ENCODE results near the gene EXOC3L2.

EXOC3L2 gene

GRCh38 chr19:45162608-45163143, 82.5 kb downstream of the EXOC3L2 start:
- TF ChIP-seq CTCF (IDR thresholded peaks at IDR 0.05; ENCODE audit: borderline replicate concordance, insufficient read depth, low read depth, low read length): no peak
- no peak overlapping the region for H3K4me3 ChIP-seq (ENCODE audit: low read depth, low read length)

Data from GM12875 (cell line).